ENCODE results near the gene CDK1. TPM values are rescaled to one million over a fixed set of nuclear protein-coding genes. Genes with fewer than 3 reads are reported as not detected.

CDK1 gene
- total RNA-seq, 3 donors from 2014 or later: 2.7 to 21.2 (median 6.6) TPM

- ATAC-seq: no peak
- H3K4me1 ChIP-seq (ENCODE audit: low read depth): no peaks in the 10 kb centered on the region
- no peak for TF ChIP-seq CTCF (IDR thresholded peaks at IDR 0.05)
- H3K36me3 ChIP-seq (ENCODE audit: low read depth): no peaks in the 10 kb centered on the region
- H3K9me3 ChIP-seq: no peaks in the 10 kb centered on the region
- no peak overlapping the region for H3K4me3 ChIP-seq
- DNase-seq: no peak
- intact Hi-C loops (cut with DNase I, micrococcal nuclease): no loop called here
These were observed 16.7 kb downstream of the CDK1 start for GRCh38 chr10:60794953-60795352.

- intact Hi-C loops (cut with DNase I, micrococcal nuclease): no loop called here
- H3K4me1 ChIP-seq (ENCODE audit: low read depth): no peaks in the 10 kb centered on the region
- ATAC-seq (no peak), DNase-seq (no peak)
- H3K4me3 ChIP-seq: no peak overlapping the region
- no peaks in the 10 kb centered on the region for H3K36me3 ChIP-seq (ENCODE audit: low read depth)
- no peak for TF ChIP-seq CTCF (IDR thresholded peaks at IDR 0.05)
- no peaks in the 10 kb centered on the region for H3K9me3 ChIP-seq
These were observed 17.4 kb downstream of the CDK1 start for GRCh38 chr10:60795465-60796202.

GRCh38 chr10:60796481-60796880 is 18.2 kb downstream of the CDK1 start:
- intact Hi-C loops (cut with DNase I, micrococcal nuclease): no loop called here
- no peaks in the 10 kb centered on the region for H3K36me3 ChIP-seq (ENCODE audit: low read depth)
- H3K4me1 ChIP-seq (ENCODE audit: low read depth): no peaks in the 10 kb centered on the region
- no peak for TF ChIP-seq CTCF (IDR thresholded peaks at IDR 0.05)
- ATAC-seq: no peak
- DNase-seq: no peak
- H3K4me3 ChIP-seq: no peak overlapping the region
- no peaks in the 10 kb centered on the region for H3K9me3 ChIP-seq

- DNase-seq (no peak), ATAC-seq (no peak)
- Histone ChIP-seq H3K9me3 (no peaks in the 10 kb centered on the region), H3K4me3 (no peak overlapping the region), H3K36me3 (ENCODE audit: low read depth) (no peaks in the 10 kb centered on the region), H3K4me1 (ENCODE audit: low read depth) (no peaks in the 10 kb centered on the region)
- no peak for TF ChIP-seq CTCF (IDR thresholded peaks at IDR 0.05)
- intact Hi-C loops (cut with DNase I, micrococcal nuclease): no loop called here
These were observed 18.9 kb downstream of the CDK1 start for GRCh38 chr10:60797200-60797599.

- Histone ChIP-seq H3K4me1 (ENCODE audit: low read depth) (no peaks in the 10 kb centered on the region), H3K4me3 (no peak overlapping the region), H3K9me3 (no peaks in the 10 kb centered on the region), H3K36me3 (ENCODE audit: low read depth) (no peaks in the 10 kb centered on the region)
- no peak for TF ChIP-seq CTCF (IDR thresholded peaks at IDR 0.05)
- no peak for ATAC-seq
- DNase-seq: no peak
- intact Hi-C loops (cut with DNase I, micrococcal nuclease): no loop called here
These were observed 19.8 kb downstream of the CDK1 start for GRCh38 chr10:60798031-60798430.

GRCh38 chr10:60798870-60799269 is 20.6 kb downstream of the CDK1 start:
- intact Hi-C loops (cut with DNase I, micrococcal nuclease): no loop called here
- DNase-seq (no peak), ATAC-seq (no peak)
- H3K4me1 ChIP-seq (ENCODE audit: low read depth): no peaks in the 10 kb centered on the region
- H3K9me3 ChIP-seq: no peaks in the 10 kb centered on the region
- no peak for TF ChIP-seq CTCF (IDR thresholded peaks at IDR 0.05)
- no peaks in the 10 kb centered on the region for H3K36me3 ChIP-seq (ENCODE audit: low read depth)
- no peak overlapping the region for H3K4me3 ChIP-seq

All from mucosa of descending colon (tissue), 3 donors.